ENCODE measurements around the gene NBPF4.
"Not testable (repeated sequence)": the region's sequence is repeated elsewhere in the genome, so short reads cannot be mapped to it uniquely, and the experiment has no call there.

The NBPF4 gene

DNA sequence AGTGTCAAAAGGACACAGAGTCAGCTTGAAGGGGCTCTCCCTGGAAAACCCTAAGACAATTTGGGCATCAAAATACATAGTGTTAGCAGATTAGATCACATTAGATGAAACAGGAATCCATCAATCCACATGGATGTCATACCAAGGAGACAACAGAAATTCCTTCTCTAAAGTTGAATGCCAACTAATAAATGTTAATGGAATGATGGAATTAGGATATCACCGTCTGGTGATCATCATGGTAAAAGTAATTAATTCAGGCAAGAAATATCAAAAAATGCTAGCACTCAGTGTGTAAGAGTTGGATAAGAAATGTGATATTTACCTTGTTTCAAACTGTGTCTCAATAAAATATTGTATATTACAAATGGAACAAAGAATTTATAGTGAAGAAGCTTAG is 32.9 kb downstream of the NBPF4 start:
- no peak for DNase-seq

DNA sequence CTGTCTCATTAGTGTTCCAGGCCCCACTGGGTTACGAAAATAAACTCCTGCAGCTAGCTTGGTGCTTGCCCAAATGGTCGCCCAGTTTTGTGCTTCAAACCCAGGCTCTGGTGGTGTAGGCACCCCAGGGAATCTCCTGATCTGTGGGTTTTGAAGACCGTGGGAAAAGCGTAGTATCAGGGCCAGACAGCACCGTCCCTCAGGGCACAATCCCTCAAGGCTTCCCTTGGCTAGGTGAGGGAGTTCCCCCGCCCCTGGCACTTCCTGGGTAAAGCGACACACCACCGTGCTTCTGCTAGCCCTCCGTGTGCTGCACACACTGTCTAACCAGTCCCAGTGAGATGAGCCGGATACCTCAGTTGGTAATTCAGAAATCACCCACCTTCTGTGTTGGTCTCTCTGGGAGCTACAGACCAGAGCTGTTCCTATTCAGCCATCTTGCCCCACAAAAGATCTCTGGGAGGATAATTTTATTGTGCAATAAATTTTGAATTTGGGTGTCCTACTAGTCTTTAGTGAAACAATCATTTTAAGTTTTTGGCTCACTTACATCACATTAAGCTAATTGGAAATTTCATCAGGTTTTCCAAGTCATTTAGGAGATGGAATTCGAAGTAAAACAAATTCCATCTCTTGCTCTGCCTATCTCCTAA is 34.3 kb downstream of the NBPF4 start:
- no peak for DNase-seq

DNA sequence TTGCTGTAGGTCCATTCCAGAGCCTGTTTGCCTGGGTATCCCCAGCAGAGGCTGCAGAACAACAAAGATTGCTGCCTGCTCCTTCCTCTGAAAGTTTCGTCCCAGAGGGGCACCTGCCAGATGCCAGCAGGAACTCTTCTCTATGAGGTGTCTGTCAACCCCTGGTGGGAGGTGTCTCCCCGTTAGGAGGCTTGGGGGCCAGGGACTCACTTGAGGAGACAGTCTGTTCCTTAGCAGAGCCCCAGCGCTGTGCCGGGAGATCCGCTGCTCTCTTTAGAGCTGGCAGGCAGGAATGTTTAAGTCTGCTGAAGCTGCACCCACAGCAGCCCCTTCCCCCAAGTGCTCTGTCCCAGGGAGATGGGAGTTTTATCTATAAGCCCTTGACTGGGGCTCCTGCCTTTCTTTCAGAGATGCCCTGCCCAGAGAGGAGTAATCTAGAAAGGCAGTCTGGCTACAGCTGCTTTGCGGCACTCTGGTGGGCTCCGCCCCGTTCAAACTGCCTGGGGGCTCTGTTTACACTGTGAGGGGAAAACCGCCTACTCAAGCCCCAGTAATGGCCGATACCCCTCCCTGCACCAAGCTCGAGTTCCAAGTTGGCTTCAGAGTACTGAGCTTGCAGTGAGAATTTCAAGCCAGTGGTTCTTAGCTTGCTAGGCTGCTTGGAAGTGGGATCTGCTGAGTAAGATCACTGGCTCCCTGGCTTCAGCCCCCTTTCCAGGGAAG is 35.0 kb downstream of the NBPF4 start:
- DNase-seq, result no peak

DNA sequence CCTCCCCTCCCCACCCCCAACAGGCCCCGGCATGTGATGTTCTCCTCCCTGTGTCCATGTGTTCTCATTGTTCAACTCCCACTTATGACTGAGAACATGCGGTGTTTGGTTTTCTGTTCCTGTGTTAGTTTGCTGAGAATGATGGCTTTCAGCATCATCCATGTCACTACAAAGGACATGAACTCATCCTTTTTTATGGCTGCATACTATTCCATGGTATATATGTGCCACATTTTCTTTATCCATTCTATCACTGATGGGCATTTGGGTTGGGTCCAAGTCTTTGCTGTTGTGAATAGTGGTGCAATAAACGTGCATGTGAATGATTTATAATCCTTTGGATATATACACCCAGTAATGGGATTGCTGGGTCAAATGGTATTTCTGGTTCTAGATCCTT is 40.3 kb downstream of the NBPF4 start:
- DNase-seq, result not testable (repeated sequence)

DNA sequence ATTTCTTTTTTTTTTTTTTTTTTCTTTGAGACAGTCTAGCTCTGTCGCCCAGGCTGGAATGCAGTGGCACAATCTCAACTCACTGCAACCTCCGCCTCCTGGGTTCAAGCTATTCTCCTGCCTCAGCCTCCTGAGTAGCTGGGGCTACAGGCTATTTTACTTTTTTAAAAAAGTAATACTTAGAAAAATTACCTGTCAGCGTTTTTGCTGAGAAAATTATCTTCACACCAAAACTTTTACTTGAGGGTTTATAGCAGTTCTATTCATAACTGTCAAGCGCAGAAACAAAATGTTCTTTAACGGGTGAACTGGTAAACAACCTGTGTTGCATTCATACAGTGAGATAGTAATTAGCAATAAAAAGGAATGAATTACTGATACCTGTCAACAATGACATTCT is 42.2 kb downstream of the NBPF4 start:
- no peak for DNase-seq

DNA sequence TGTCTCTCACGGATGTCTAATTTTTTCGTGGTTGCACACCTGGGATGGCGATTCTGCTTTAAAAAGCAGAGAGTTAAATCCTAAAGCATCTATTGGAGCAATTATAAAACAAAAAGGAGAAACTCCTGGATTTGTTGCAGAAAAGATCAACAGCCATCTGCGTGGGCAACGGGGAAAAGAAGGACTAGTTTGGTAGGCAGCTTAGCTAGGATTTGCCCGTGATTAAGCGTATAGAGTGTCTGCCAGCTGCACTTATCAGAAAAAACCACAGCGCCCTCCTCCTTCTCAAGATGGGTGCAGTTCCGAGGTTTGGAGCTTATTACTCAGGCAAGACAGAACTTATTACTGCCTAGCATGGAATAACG is 43.2 kb downstream of the NBPF4 start:
- DNase-seq, result peak; percentile 67

DNA sequence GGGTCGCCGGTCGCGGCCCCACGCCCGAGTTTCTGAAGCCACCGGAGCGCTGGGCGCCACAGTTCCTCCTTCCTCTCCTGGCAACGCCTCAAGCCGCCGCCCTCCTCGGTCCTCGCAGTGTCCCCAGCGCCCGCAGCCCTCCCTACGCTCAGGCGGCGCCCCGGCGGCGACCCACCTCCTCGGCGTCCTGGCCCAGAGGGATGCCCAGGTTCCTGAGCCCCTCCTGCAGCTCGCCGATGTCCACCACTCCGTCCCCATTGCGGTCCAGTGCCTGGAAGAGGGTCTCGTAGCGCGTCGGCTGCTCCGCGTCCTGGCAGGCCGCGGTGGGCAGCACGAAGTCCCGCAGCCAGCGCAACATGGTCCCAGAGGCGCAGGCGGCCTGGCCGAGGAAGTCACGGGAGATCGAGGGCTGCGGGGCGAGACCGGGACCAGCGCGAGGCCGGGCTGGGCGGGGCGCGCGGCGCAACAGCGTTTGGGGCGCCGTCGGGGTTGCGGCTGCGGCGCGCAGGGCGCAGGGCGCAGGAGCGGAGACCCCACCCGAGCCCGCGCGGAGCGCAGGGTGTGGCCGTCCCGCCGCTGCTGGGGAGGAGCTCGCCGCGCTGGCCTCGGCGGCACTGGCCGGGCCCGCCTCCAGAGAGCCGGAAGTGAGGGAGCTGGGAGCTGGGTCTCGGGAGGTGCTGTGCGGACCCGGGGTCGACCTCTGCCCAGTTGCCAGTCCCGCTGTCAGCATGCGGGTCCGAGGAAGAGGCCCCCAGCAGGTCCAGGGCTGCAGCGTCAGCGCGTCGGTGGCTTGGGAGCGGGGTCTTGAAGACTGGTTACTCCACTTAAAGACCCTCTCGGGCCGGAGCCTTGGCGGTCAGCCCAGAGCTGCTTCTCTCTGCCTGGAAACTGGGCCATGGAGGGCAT is 43.8 kb downstream of the NBPF4 start, which contains the start of gene SLC25A24:
TSS of gene SLC25A24 (minus strand) at position 563 of the 906 bp plus-strand sequence. CDS start at position 358, 205 bp downstream.
- DNase-seq, result peak; percentile 74

DNA sequence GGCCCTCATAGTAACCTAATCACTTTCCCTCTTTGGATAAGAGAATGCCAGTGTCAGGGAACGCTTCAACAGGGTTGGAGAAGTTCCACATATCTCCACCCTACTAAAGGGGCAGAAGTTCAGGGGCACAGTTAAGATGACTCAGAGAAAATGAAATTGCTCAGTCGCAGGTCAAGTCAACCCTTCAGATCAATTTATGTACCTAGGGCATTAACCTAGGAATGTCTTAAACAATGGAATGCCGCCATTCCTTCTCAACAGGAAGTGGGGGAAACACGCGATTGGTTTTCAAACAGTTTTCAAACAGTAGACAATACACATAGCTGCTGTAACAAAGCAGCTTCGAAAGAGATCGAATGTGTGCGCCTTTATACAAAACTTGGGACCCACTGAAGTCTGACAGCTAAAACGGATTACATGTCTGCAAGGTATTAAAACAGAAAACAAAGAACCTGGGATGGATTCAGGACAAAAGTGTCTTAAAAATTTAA is 44.6 kb downstream of the NBPF4 start:
- DNase-seq, result no peak

DNA sequence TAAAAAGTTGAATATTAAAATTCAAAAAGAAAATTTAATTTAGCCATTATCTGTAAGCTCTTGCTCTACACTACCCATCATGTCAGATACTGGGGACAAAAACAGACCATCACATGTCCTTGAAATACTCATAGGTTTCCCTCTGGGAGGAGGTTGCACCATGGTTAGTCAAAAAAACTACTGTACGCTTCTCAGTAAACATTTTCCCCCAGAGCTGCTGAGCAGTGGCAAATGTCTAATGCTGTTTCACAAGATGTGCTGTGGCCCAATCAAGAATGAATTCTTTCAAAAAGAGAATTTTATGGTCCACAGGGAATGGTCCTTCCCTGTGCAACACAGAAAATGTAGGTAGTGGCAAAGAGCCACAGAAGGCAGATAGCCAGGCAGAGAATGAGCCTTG is 49.8 kb downstream of the NBPF4 start:
- no peak for DNase-seq

DNA sequence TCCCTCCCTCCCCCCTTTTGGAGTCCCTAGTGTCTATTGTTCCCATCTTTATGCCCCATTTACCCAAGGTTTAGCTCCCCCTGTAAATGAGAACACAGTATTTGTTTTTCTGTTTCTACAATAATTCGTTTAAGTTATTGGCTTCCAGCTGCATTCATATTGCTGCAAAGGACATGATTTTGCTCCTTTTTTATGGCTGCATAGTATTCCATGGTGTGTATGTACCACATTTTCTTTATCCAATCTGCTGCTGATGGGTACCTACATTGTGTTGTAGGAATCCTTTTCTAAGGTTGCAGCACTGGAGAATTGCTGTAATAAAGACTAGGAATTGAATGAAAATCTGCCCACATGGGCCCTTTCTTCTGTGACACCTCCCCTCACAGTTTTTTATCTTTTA is 50.5 kb downstream of the NBPF4 start:
- DNase-seq, result no peak

DNA sequence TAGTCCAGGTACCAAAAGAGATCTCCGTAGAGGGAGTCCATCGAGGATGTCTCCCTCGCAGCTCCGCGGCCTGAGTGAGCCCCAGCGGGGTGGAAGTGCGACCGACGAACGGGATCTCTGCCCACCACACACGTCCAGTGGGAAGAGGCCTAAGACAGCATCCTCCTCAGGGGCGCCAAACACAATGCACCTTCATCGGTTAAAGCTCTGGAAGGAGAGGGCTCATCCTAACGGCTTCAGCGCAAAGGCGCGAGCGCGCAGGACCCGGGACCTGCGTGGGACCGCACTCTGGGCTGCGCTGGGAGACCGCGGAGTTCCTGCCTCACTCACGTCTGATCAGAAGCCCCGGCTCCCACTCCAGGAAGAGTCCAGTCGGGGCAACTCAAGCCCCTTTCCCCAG is 51.3 kb downstream of the NBPF4 start:
- DNase-seq, result no peak

DNA sequence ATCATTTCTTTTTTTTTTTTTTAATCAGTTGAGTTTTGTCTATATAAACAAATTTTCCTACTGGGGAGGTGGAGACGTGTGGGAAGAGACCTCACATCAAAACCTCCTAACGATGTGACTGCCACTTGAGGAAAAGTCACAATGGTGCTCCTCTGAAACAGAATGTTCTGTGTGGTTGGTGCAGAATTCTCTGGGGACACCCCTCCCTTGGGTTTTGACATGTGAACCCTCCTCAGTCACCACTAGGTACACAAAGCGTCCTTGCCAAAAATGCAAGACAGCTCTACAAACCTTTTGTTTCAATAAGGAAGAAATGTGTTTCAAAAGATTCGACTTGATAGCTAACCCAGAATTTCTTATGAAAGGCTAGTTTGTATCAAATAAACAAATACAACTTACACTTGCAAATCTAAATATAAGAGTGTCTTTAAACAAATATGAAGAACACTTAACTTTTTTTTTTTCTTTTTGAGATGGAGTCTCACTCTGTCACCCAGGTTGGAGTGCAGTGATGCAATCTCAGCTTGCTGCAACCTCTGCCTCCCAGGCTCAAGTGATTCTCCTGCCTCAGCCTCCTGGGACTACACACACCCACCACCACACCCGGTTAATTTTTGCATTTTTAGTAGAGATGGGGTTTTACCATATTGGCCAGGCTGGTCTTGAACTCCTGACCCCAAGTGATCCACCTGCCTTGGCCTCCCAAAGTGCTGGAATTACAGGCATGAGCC is 53.0 kb downstream of the NBPF4 start:
- no peak for DNase-seq

DNA sequence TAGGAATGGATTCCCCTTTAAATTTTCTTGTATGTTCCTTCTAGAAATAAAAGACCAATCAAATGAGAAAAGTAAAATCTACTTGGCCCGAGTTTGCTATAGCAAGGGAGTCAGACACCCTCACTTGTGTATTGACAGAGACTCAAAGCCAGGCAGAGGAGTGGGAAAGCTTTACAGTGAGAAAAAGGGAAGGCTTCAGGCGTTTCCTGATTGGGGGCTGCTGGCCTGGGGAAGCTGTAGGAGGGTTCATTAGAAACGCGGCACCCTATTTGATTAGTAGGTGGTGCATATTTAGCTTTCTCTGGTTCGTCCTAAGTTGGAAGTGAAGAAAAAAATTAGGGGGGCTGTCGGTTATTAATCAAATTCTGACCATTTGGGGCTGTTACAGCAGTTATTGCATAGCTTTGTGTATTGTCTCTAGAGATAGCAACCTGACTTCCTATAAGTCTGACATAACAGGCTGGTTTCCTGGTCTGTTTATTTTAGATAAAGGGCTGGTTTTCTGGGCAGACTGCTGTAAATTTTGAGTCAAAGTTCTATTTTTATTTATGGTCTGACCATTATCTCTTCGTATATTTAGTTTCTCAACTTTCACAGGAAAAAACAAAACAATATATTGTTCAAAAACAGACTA is 53.8 kb downstream of the NBPF4 start:
- no peak for DNase-seq

DNA sequence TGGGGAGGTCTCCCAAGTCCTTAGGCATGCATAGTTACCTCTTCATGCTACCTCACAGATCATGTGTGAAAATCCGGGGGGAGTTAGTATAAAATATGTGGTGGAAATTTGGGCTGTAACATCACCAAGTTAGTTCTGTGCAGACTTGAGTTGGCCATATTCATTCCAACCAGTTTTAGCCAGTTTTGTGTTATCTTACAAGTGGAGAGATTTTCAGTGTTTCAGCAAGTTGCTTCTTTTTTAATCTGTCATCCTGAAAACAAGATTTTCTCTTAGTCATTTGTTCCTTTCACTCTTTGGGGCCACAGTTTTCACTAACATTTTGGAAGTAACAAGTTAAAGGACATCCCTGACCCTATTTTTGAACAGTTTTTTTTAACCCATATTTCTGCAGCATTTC is 55.1 kb downstream of the NBPF4 start:
- DNase-seq, result no peak

DNA sequence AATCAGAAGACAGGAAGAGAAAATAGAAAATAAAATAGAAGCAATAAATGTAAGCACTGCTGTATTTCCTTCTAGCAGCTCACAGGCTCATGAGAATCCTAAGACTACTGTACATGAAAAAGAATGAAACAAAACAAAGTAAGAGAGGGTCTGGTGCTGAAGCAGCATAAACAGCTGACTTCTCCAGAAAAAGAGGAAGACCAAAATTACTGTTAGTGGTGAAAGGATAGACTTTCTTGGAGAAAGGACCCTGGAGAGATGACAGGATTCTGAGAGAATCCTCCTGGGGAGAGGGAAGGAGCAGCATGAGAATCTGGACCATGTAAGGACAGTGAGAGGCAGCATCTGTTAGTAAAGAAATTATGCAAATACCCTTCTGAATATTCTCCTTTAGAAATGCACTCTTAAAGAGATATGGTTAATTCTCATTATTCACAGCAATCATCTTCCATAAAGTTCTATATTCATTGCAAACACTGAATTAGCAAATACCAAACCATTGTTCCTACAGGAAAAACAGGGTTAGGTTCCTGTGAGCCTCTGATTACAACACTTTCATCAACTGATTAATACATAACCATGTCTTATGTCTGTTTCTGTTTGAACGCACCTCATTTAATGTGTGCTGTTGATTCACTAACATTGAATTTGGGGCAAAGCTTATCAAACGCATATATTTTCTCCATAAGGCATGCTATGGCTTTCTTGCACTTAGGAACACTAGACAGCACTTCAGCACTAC is 60.7 kb downstream of the NBPF4 start:
- no peak for DNase-seq

DNA sequence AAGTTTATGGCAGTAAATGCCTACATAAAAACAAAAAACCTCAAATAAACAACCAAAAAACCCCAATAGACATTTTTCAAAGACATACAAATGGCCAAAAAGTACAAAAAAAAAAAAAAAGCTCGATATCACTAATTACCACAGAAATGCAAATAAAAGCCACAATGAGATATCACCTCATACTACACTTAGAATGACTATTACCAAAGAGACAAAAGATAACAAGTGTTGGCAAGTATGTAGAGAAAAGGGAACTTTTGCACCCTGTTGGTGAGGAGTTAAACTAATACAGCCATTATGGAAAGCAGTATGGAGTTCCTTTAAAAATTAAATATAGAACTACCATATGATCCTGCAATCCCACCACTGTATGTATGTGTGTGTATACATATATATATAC is 64.9 kb downstream of the NBPF4 start:
- DNase-seq, result no peak
